AG10803 (cell line): ENCODE measurements around the gene GPR152.

ENCODE experiments used
- DNase-seq: peaks from one replicate; pipeline ENCODE4 v3.0.0; 2010; ENCODE audit warnings: low read depth
- H3K4me3 ChIP-seq: 2 replicates; pipeline ENCODE4 v1.5.1; 2011; ENCODE audit warnings: mild to moderate bottlenecking, low read length, control low read depth
- CTCF ChIP-seq: conservative IDR thresholded peaks from 2 replicates; pipeline ENCODE4 v1.5.1; 2011; ENCODE audit warnings: mild to moderate bottlenecking, low read length, control low read depth, inconsistent platforms

The GPR152 gene

GRCh38 chr11:67472882-67473281, 20.4 kb upstream of the GPR152 start:
- H3K4me3 ChIP-seq, result no peak overlapping the region
- TF ChIP-seq CTCF, result no peak

GRCh38 chr11:67470337-67471002, 17.9 kb upstream of the GPR152 start:
- no peak overlapping the region for H3K4me3 ChIP-seq
- no peak for TF ChIP-seq CTCF
- DNase-seq, result no peak

More at GRCh38 chr11:67472882-67473281, 20.4 kb upstream of the GPR152 start:
- DNase-seq, result no peak

- no peak for DNase-seq
- H3K4me3 ChIP-seq, result peak overlapping the region; percentile 76
- TF ChIP-seq CTCF, result no peak
Observed at GRCh38 chr11:67469508-67469811, 16.9 kb upstream of the GPR152 start.

GRCh38 chr11:67468759-67469507, 16.4 kb upstream of the GPR152 start, which contains the start of gene TMEM134:
TSS of gene TMEM134 (minus strand) at chr11:67469251. CDS start at chr11:67469192, 59 bp downstream.
- H3K4me3 ChIP-seq, result peak within 1 kb of the TSS; percentile 76
- peak; percentile 90 for DNase-seq
- peak; percentile 37; the same call in 1 of the 2 replicates for TF ChIP-seq CTCF

GRCh38 chr11:67468456-67468758, 15.9 kb upstream of the GPR152 start:
- DNase-seq, result no peak
- TF ChIP-seq CTCF, result no peak
- peak overlapping the region; percentile 72 for H3K4me3 ChIP-seq

- peak overlapping the region; percentile 72 for H3K4me3 ChIP-seq
- TF ChIP-seq CTCF, result no peak
- DNase-seq, result peak; percentile 3
Observed at GRCh38 chr11:67468056-67468455, 15.5 kb upstream of the GPR152 start.

- no peak overlapping the region for H3K4me3 ChIP-seq
- no peak for TF ChIP-seq CTCF
- no peak for DNase-seq
Observed at GRCh38 chr11:67466962-67467771, 14.6 kb upstream of the GPR152 start.
